HG03097 (cell line): ENCODE data around the gene NME1.
A peak's percentile ranks its signal among the peaks of the same experiment; 100 is the strongest.
"Not testable (repeated sequence)": the region's sequence is repeated elsewhere in the genome, so short reads cannot be mapped to it uniquely, and the experiment has no call there.

Source experiments
- ATAC-seq: cut with Tn5 transposase; IDR thresholded peaks from one replicate; pipeline ENCODE4 v1.9.1; 2021; ENCODE audit not compliant: unreplicated experiment, low FRiP score

Gene NME1

GRCh38 chr17:51153210-51154072 lies at the start of gene NME1:
TSS of gene NME1 (plus strand) at chr17:51153559. CDS start at chr17:51155655, 2,096 bp downstream.
- ATAC-seq, result peak; percentile 93

DNA sequence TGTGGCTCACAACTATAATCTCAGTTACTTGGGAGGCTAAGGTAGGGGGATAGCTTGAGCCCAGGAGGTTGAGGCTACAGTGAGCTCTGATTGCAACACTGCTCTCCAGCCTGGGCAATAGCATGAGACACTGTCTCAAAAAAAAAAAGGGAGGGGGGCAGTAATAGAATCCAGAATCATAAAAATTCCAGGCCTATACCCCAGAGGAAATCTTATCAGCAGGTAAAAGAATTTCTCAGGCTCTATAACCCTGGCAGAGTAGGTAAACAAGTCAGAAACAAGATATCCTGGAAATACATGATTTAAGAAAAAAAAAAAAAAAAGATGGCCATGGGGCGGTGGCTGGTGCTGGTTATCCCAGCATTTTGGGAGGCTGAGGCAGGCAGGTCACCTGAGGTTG lies 45.6 kb upstream of the NME1 start:
- no peak for ATAC-seq

DNA sequence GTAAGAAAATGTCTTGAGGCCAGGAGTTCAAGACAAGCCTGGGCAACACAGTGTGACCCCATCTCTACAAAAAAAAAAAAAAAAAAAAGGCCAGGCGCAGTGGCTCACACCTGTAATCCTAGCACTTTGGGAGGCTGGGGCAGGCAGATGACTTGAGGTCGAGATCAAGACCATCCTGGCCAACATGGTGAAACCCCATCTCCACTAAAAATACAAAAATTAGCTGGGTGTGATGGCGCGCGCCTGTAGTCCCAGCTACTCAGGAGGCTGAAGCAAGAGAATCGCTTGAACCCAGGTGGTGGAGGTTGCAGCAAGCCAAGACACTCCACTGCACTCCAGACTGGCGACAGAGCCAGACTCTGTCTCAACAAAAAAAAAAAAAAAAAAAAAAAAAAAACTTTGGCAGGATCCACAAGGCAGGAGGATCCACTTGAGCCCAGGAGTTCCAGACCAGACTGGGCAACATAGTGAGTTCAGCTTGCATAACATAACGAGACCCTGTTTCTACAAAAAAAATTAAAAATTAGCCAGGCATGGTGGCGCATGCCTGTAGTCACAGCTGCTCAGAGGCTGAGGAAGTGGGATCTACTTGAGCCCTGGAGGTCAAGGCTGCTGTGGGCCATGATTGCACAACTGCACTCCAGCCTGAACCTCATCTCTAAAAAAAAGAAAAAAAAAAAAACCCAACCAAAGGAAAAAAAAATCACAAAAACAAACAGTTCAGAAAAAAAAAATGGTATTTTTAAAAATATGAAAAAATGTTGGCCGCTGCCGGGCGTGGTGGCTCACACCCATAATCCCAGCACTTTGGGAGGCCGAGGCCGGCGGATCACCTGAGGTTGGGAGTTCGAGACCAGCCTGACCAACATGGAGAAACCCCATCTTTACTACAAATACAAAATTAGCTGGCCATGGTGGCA lies 40.8 kb upstream of the NME1 start:
- ATAC-seq, result not testable (repeated sequence)

GRCh38 chr17:51115179-51115578 lies 38.2 kb upstream of the NME1 start:
- ATAC-seq, result no peak

DNA sequence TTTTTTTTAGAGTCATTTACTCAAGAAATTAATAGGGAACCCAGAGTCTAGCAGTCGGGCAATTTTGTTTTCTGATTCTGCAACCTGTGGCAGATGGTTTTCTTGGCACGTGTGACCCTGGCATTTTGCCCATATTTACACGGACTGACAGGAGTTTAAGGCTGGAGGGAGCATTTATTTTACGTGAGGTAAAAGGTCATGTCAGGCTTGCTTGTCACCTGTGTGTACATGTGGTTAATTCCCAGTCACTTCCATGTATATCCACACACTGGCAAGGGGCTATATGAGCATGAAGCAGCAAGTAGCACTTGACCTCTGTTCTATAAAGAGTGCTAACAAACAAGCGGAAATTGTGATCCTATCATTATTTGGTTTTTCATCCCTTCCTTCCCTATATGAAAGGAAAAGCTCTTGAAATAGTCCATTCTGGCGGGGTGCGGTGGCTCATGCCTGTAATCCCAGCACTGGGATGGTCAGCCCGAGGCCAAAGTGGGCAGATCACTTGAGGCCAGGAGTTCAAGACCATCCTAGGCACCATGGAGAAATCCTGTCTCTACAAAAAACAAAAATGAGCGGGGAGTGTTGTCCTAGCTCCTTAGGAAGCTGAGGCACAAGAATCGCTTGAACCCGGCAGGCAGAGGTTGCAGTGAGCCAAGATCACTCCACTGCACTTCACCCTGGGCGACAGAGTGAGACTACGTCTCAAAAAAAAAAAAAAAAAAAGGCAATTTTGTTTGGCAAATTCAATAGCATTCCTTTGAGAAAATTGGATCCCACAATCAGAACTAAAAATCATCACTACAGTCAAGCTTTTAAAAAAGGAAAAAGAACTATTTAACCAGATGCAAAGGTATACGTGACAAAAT lies 34.8 kb upstream of the NME1 start:
- ATAC-seq, result no peak

GRCh38 chr17:51119415-51120356 lies 33.7 kb upstream of the NME1 start:
- peak; percentile 19 for ATAC-seq

GRCh38 chr17:51120357-51120738 lies 33.0 kb upstream of the NME1 start:
- ATAC-seq, result peak; percentile 23

GRCh38 chr17:51120739-51121619 lies 32.4 kb upstream of the NME1 start, which contains the start of gene SPAG9:
TSS of gene SPAG9 (minus strand) at chr17:51120868. CDS start at chr17:51120656, 212 bp downstream.
- ATAC-seq, result peak; percentile 68

DNA sequence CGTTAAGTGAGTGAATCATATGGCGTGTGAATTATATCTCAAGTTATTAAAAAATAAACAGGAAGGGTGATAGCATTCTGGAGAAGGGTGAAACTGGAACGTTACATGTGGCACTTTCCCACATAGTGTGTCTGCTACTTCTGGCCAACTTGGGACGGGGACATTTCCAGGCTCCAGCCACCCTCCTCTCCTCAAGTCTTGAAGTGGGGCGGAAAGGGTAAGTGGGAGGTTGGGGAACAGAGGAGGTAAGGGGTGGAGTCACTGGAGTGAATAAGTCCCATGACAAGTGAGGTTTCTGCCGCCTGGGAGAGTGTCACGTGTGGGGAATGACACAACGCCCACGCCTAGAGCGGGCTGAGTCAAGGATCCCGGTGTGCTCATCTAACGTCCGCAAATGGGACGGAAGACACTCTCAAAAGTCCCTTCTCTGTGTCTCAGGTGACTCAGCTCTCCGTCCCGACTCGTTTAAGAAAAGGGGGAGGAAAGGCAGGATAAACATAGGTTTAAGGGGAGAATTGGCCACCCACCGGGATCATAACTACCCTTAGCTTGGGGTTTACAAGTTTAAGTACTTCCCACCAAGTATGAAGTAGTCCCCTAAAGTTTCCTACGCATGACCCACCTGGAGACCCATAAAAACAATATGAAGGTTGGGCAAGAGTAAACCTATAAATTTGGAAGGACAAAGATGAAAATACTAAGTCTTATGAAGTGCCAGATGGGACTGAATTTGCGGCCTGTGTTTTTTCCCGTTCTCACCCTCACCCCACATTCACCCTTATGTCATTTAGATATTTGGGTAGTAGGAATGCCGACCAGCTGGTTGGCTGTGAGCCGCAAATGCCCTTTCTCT lies 31.5 kb upstream of the NME1 start:
- ATAC-seq, result peak; percentile 36

- ATAC-seq, result not testable (repeated sequence)
Observed at GRCh38 chr17:51122473-51123115, 30.8 kb upstream of the NME1 start.

DNA sequence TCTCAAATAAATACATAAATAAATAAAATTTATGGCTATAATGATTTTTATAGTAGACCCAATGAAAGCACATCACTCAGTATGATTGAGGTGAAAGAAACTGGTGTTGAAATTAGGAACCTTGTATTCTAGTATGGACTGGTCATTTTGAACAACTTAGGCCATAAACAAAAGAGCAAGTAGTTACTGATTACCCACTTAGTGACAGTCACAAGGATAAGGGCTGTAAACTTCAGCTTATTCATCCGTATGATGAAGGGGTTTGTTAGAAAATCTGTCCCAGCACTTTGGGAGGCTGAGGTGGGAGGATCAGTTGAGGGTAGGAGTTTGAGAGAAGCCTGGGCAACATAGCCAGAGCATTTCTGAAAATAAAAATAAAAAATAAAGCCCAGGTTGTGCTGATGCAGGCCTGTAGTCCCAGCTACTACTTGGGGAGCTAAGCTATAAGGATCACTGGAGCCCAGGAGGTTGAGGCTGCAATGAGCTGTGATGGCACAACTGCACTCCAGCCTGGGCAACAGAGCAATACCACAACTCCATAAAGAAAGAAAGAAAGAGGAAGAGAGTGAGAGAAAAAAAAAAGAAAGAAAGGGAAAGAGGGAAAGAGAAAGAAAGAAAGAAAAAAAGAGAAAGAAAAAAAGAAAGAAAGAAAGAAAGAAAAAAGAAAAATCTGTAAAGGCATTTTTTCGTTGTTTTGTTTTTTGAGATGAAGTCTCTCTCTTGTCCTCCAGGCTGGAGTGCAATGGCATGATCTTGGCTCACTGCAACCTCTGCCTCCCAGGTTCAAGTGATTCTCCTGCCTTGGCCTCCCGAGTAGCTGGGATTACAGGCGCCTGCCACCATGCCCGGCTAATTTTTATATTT lies 28.5 kb upstream of the NME1 start:
- ATAC-seq, result no peak

DNA sequence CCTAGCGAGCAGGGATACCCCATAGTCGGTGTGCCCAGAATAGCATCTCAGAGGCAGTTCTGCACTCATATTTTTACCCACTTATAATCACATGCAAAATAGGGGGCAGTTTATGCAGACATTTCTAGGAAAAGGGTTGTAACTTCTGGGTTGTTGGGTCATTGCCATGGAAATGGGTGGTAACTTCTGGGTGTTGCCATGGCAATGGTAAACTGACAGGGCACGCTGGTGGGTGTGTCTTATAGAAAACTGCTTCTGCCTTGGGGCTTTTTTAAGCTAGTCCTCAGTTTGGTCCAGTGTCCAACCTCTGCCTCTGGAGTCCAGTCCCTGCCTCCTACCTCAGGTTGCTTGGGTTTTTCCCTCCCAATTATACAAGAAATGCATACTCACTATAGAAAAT lies 25.3 kb upstream of the NME1 start:
- no peak for ATAC-seq

GRCh38 chr17:51132964-51133319 lies 20.4 kb upstream of the NME1 start:
- peak; percentile 62 for ATAC-seq

DNA sequence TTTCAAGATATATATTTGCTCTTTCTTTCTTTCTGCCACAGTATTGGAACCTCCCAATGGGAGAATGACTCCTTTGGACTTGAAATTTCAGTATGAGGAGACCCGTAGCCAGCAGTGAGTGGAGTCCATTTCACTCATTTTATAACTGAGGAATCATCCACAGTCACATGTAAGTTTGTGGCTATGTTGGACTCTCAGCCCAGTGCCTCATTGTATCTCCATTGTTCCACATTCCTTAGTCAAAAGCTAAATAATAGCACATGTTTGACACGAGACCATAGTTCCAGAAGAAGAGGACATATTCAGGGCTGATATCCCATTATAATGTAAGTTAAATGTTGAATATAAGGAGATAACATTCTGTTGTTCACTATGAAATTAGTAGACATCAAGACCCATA lies 20.0 kb upstream of the NME1 start:
- ATAC-seq, result no peak

GRCh38 chr17:51135956-51136355 lies 17.4 kb upstream of the NME1 start:
- no peak for ATAC-seq

- no peak for ATAC-seq
Observed at GRCh38 chr17:51142597-51142996, 10.8 kb upstream of the NME1 start.
